Measurements from ENCODE around the gene SOCS4.

Gene SOCS4

GRCh38 chr14:55045087-55045486, 18.1 kb downstream of the SOCS4 start:
- no peak for TF ChIP-seq CTCF (IDR thresholded peaks at IDR 0.05; ENCODE audit: insufficient read depth, low read length, poor library complexity, severe bottlenecking)
- peaks cover 23% of the 10 kb centered on the region for H3K36me3 ChIP-seq (ENCODE audit: low read length)
- H3K4me3 ChIP-seq (ENCODE audit: insufficient read depth, low read length, poor library complexity, severe bottlenecking): no peak overlapping the region
- H3K9me2 ChIP-seq (replicated peaks; ENCODE audit: insufficient read depth, low read length): no peaks in the 10 kb centered on the region
- peaks cover 51% of the 10 kb centered on the region for H3F3A ChIP-seq (ENCODE audit: insufficient read depth)
- H3K9me3 ChIP-seq (ENCODE audit: insufficient read depth, low read length): no peaks in the 10 kb centered on the region
- no peak overlapping the region for H3K4me2 ChIP-seq (ENCODE audit: low read depth, low read length, poor library complexity, severe bottlenecking)
- no peak overlapping the region for H2AFZ ChIP-seq (ENCODE audit: low read depth, low read length, severe bottlenecking)
- no peak overlapping the region for H3K27ac ChIP-seq (ENCODE audit: low read depth, low read length)
- no peak overlapping the region for H3K9ac ChIP-seq (ENCODE audit: low read length)
- no peaks in the 10 kb centered on the region for H3K27me3 ChIP-seq (ENCODE audit: low read length)
- no peaks in the 10 kb centered on the region for H4K20me1 ChIP-seq (ENCODE audit: low read depth, low read length)
- H3K79me2 ChIP-seq (ENCODE audit: insufficient read depth, low read length): peaks cover 27% of the 10 kb centered on the region

GRCh38 chr14:55047301-55048053, 20.4 kb downstream of the SOCS4 start:
- Histone ChIP-seq H2AFZ (ENCODE audit: low read depth, low read length, severe bottlenecking) (no peak overlapping the region), H3K9me2 (replicated peaks; ENCODE audit: insufficient read depth, low read length) (no peaks in the 10 kb centered on the region), H3F3A (ENCODE audit: insufficient read depth) (peaks cover 50% of the 10 kb centered on the region), H3K27ac (ENCODE audit: low read depth, low read length) (no peak overlapping the region), H3K4me3 (ENCODE audit: insufficient read depth, low read length, poor library complexity, severe bottlenecking) (no peak overlapping the region), H4K20me1 (ENCODE audit: low read depth, low read length) (0 out of 2 replicates have a peak, but pooled peaks cover 2% of the 10 kb centered on the region), H3K9ac (ENCODE audit: low read length) (no peak overlapping the region), H3K9me3 (ENCODE audit: insufficient read depth, low read length) (no peaks in the 10 kb centered on the region), H3K36me3 (ENCODE audit: low read length) (peaks cover 21% of the 10 kb centered on the region), H3K4me2 (ENCODE audit: low read depth, low read length, poor library complexity, severe bottlenecking) (no peak overlapping the region), H3K27me3 (ENCODE audit: low read length) (no peaks in the 10 kb centered on the region), H3K79me2 (ENCODE audit: insufficient read depth, low read length) (peaks cover 17% of the 10 kb centered on the region)
- TF ChIP-seq CTCF (IDR thresholded peaks at IDR 0.05; ENCODE audit: insufficient read depth, low read length, poor library complexity, severe bottlenecking): no peak
- no peak for TF ChIP-seq EZH2phosphoT487 (conservative IDR thresholded peaks at IDR 0.05; ENCODE audit: low read length)

GRCh38 chr14:55048900-55049436, 21.9 kb downstream of the SOCS4 start:
- no peak overlapping the region for H2AFZ ChIP-seq (ENCODE audit: low read depth, low read length, severe bottlenecking)
- no peaks in the 10 kb centered on the region for H3K9me3 ChIP-seq (ENCODE audit: insufficient read depth, low read length)
- H3K36me3 ChIP-seq (ENCODE audit: low read length): peaks cover 17% of the 10 kb centered on the region; the same call in 1 of the 2 replicates
- no peak overlapping the region for H3K4me3 ChIP-seq (ENCODE audit: insufficient read depth, low read length, poor library complexity, severe bottlenecking)
- peaks cover 50% of the 10 kb centered on the region for H3F3A ChIP-seq (ENCODE audit: insufficient read depth)
- H3K9me2 ChIP-seq (replicated peaks; ENCODE audit: insufficient read depth, low read length): no peaks in the 10 kb centered on the region
- no peak overlapping the region; the same call in 1 of the 2 replicates for H3K27ac ChIP-seq (ENCODE audit: low read depth, low read length)
- H3K4me2 ChIP-seq (ENCODE audit: low read depth, low read length, poor library complexity, severe bottlenecking): no peak overlapping the region
- H3K9ac ChIP-seq (ENCODE audit: low read length): no peak overlapping the region
- TF ChIP-seq CTCF (IDR thresholded peaks at IDR 0.05; ENCODE audit: insufficient read depth, low read length, poor library complexity, severe bottlenecking) (no peak), EZH2phosphoT487 (conservative IDR thresholded peaks at IDR 0.05; ENCODE audit: low read length) (no peak)
- no peaks in the 10 kb centered on the region for H3K27me3 ChIP-seq (ENCODE audit: low read length)
- peaks cover 16% of the 10 kb centered on the region for H4K20me1 ChIP-seq (ENCODE audit: low read depth, low read length)
- peaks cover 24% of the 10 kb centered on the region for H3K79me2 ChIP-seq (ENCODE audit: insufficient read depth, low read length)

All from SU-DHL-6 (cell line).